Neural progenitor cell (in vitro differentiated cells): ENCODE measurements around the gene FMNL2. TPM values are rescaled to one million over a fixed set of nuclear protein-coding genes. Genes with fewer than 3 reads are reported as not detected.

ENCODE experiments used
- DNase-seq: peaks from one replicate; pipeline ENCODE4 v3.0.0-alpha.2; 2016; ENCODE audit warnings: low spot score
- H2AFZ ChIP-seq: fragments of 200-600 bp; sonication (generic); replicated peaks from 2 replicates; pipeline ENCODE4 v1.6.1; 2016; ENCODE audit warnings: antibody characterized with exemption
- H3F3A ChIP-seq: fragments of 200-600 bp; sonication (generic); 2 replicates; pipeline ENCODE4 v1.6.1; 2016; ENCODE audit warnings: antibody characterized with exemption, low read depth
- H3K27ac ChIP-seq: fragments of 200-600 bp; sonication (generic); 2 replicates; pipeline ENCODE4 v1.5.1; 2016; ENCODE audit warnings: mild to moderate bottlenecking
- H3K27me3 ChIP-seq: fragments of 200-600 bp; sonication (generic); 2 replicates; pipeline ENCODE4 v1.6.1; 2016; ENCODE audit warnings: mild to moderate bottlenecking, moderate library complexity
- H3K36me3 ChIP-seq: fragments of 200-600 bp; sonication (generic); 2 replicates; pipeline ENCODE4 v1.5.1; 2016
- H3K4me1 ChIP-seq: fragments of 200-600 bp; sonication (generic); 2 replicates; pipeline ENCODE4 v1.6.1; 2016; ENCODE audit warnings: mixed run types
- H3K4me2 ChIP-seq: fragments of 200-600 bp; sonication (generic); 2 replicates; pipeline ENCODE4 v1.6.1; 2016
- H3K4me3 ChIP-seq: fragments of 200-600 bp; sonication (generic); 2 replicates; pipeline ENCODE4 v1.5.1; 2016
- H3K79me2 ChIP-seq: fragments of 200-600 bp; sonication (generic); 2 replicates; pipeline ENCODE4 v1.6.1; 2016; ENCODE audit warnings: low read depth
- H3K9ac ChIP-seq: fragments of 200-600 bp; sonication (generic); 2 replicates; pipeline ENCODE4 v1.6.1; 2016
- H3K9me3 ChIP-seq: fragments of 200-600 bp; sonication (generic); 2 replicates; pipeline ENCODE4 v1.5.1; 2016; ENCODE audit warnings: low read depth
- H4K20me1 ChIP-seq: fragments of 200-600 bp; sonication (generic); 2 replicates; pipeline ENCODE4 v1.6.1; 2016; ENCODE audit warnings: low read depth
- H3K27ac Mint-ChIP-seq: 3 replicates; pipeline ENCODE4 v1.8.0; 2021; ENCODE audit warnings: mixed read lengths
- H3K27me3 Mint-ChIP-seq: 2 replicates; pipeline ENCODE4 v1.8.0; 2022; ENCODE audit warnings: low read depth, mild to moderate bottlenecking, inconsistent platforms, moderate library complexity, mixed read lengths; ENCODE audit not compliant: insufficient read depth
- H3K36me3 Mint-ChIP-seq: 3 replicates; pipeline ENCODE4 v1.8.0; 2021; ENCODE audit warnings: mixed read lengths
- H3K4me1 Mint-ChIP-seq: 3 replicates; pipeline ENCODE4 v1.8.0; 2021; ENCODE audit warnings: mixed read lengths
- H3K4me3 Mint-ChIP-seq: 3 replicates; pipeline ENCODE4 v1.8.0; 2021; ENCODE audit warnings: mild to moderate bottlenecking, moderate library complexity, mixed read lengths
- H3K9me3 Mint-ChIP-seq: 3 replicates; pipeline ENCODE4 v1.8.0; 2020; ENCODE audit warnings: mixed read lengths
- CTCF ChIP-seq: fragments of 200-600 bp; sonication (generic); IDR thresholded peaks from 2 replicates; pipeline ENCODE4 v1.5.1; 2017; ENCODE audit warnings: antibody characterized with exemption, mild to moderate bottlenecking
- EZH2 ChIP-seq: fragments of 200-600 bp; sonication (generic); IDR thresholded peaks from 2 replicates; pipeline ENCODE4 v1.6.1; 2017; ENCODE audit warnings: antibody characterized with exemption, mild to moderate bottlenecking, moderate library complexity
- EZH2phosphoT487 ChIP-seq: fragments of 200-600 bp; sonication (generic); IDR thresholded peaks from 2 replicates; pipeline ENCODE4 v1.6.1; 2017; ENCODE audit warnings: antibody characterized with exemption
- total RNA-seq: library from RNA; depleted of rRNA; stranded (reverse); fragments of >200 nt; gene quantifications from 2 replicates; pipeline ENCODE4 v1.2.3, GENCODE V29; 2015; ENCODE audit warnings: low replicate concordance

Gene FMNL2
- total RNA-seq, 1 donor from 2014 or later: 99.7 TPM

GRCh38 chr2:152682663-152683062 lies 347.7 kb downstream of the FMNL2 start:
- H3K36me3 ChIP-seq: peaks cover 68% of the 10 kb centered on the region
- no peak overlapping the region for H3K9ac ChIP-seq
- no peak overlapping the region for H2AFZ ChIP-seq
- peaks cover 64% of the 10 kb centered on the region for H3K79me2 ChIP-seq
- H4K20me1 ChIP-seq: no peaks in the 10 kb centered on the region
- H3K4me2 ChIP-seq: no peak overlapping the region
- H3K4me3 ChIP-seq: no peak overlapping the region
- Mint-ChIP-seq H3K4me3 (no peak overlapping the region), H3K27ac (peak overlapping the region; percentile 9), H3K9me3 (peaks cover 44% of the 10 kb centered on the region), H3K36me3 (peaks cover 65% of the 10 kb centered on the region), H3K4me1 (peaks cover 7% of the 10 kb centered on the region), H3K27me3 (peaks cover 6% of the 10 kb centered on the region)
- TF ChIP-seq EZH2phosphoT487: no peak
- peaks cover 5% of the 10 kb centered on the region for H3K9me3 ChIP-seq
- no peak for DNase-seq
- no peaks in the 10 kb centered on the region for H3K4me1 ChIP-seq
- H3K27me3 ChIP-seq: no peaks in the 10 kb centered on the region
- H3K27ac ChIP-seq: no peak overlapping the region
- H3F3A ChIP-seq: no peaks in the 10 kb centered on the region

GRCh38 chr2:152683400-152683799 lies 348.4 kb downstream of the FMNL2 start:
- no peak overlapping the region for H3K4me3 ChIP-seq
- no peak overlapping the region for H3K4me3 Mint-ChIP-seq
- H3K4me2 ChIP-seq: no peak overlapping the region
- H3K27me3 Mint-ChIP-seq: peaks cover 6% of the 10 kb centered on the region
- H3K27me3 ChIP-seq: no peaks in the 10 kb centered on the region
- peaks cover 7% of the 10 kb centered on the region for H3K4me1 Mint-ChIP-seq
- peaks cover 66% of the 10 kb centered on the region for H3K36me3 ChIP-seq
- peaks cover 71% of the 10 kb centered on the region for H3K36me3 Mint-ChIP-seq
- H3K4me1 ChIP-seq: no peaks in the 10 kb centered on the region
- no peaks in the 10 kb centered on the region for H3F3A ChIP-seq
- no peak overlapping the region for H2AFZ ChIP-seq
- DNase-seq: no peak
- TF ChIP-seq EZH2phosphoT487: no peak
- TF ChIP-seq EZH2: no peak
- no peak for TF ChIP-seq CTCF
- peaks cover 71% of the 10 kb centered on the region for H3K79me2 ChIP-seq
- H3K9ac ChIP-seq: no peak overlapping the region
- H4K20me1 ChIP-seq: no peaks in the 10 kb centered on the region
- peaks cover 5% of the 10 kb centered on the region for H3K9me3 ChIP-seq
- H3K27ac Mint-ChIP-seq: no peak overlapping the region
- H3K9me3 Mint-ChIP-seq: peaks cover 44% of the 10 kb centered on the region
- no peak overlapping the region for H3K27ac ChIP-seq

- no peak overlapping the region for H2AFZ ChIP-seq
- no peak overlapping the region for H3K4me3 ChIP-seq
- no peak overlapping the region for H3K9ac ChIP-seq
- H3K36me3 ChIP-seq: peaks cover 51% of the 10 kb centered on the region
- Mint-ChIP-seq H3K4me1 (peaks cover 6% of the 10 kb centered on the region), H3K36me3 (peaks cover 69% of the 10 kb centered on the region), H3K27ac (no peak overlapping the region), H3K27me3 (peaks cover 6% of the 10 kb centered on the region), H3K9me3 (peaks cover 44% of the 10 kb centered on the region), H3K4me3 (no peak overlapping the region)
- no peaks in the 10 kb centered on the region for H3K27me3 ChIP-seq
- no peaks in the 10 kb centered on the region for H3K4me1 ChIP-seq
- peaks cover 5% of the 10 kb centered on the region for H3K9me3 ChIP-seq
- no peak overlapping the region for H3K27ac ChIP-seq
- H3K4me2 ChIP-seq: no peak overlapping the region
- H3F3A ChIP-seq: no peaks in the 10 kb centered on the region
- H4K20me1 ChIP-seq: peaks cover 6% of the 10 kb centered on the region
- no peak for DNase-seq
- TF ChIP-seq CTCF (no peak), EZH2phosphoT487 (no peak), EZH2 (no peak)
- peaks cover 86% of the 10 kb centered on the region for H3K79me2 ChIP-seq
Observed at GRCh38 chr2:152686321-152686720, 351.3 kb downstream of the FMNL2 start.

- Histone ChIP-seq H3K27me3 (no peaks in the 10 kb centered on the region), H3K36me3 (peaks cover 15% of the 10 kb centered on the region), H3K4me2 (no peak overlapping the region), H3K4me1 (no peaks in the 10 kb centered on the region), H2AFZ (no peak overlapping the region), H3F3A (no peaks in the 10 kb centered on the region), H3K79me2 (peaks cover 81% of the 10 kb centered on the region), H4K20me1 (peaks cover 19% of the 10 kb centered on the region), H3K27ac (no peak overlapping the region), H3K9ac (no peak overlapping the region), H3K9me3 (no peaks in the 10 kb centered on the region), H3K4me3 (no peak overlapping the region)
- Mint-ChIP-seq H3K9me3 (no peaks in the 10 kb centered on the region), H3K4me1 (no peaks in the 10 kb centered on the region), H3K27me3 (no peaks in the 10 kb centered on the region), H3K4me3 (no peak overlapping the region), H3K36me3 (peaks cover 40% of the 10 kb centered on the region), H3K27ac (no peak overlapping the region)
- DNase-seq: no peak
- TF ChIP-seq EZH2: no peak
- TF ChIP-seq CTCF: no peak
- no peak for TF ChIP-seq EZH2phosphoT487
Observed at GRCh38 chr2:152693033-152693432, 358.1 kb downstream of the FMNL2 start.
